ENCODE data around the gene PPM1A.

DNA sequence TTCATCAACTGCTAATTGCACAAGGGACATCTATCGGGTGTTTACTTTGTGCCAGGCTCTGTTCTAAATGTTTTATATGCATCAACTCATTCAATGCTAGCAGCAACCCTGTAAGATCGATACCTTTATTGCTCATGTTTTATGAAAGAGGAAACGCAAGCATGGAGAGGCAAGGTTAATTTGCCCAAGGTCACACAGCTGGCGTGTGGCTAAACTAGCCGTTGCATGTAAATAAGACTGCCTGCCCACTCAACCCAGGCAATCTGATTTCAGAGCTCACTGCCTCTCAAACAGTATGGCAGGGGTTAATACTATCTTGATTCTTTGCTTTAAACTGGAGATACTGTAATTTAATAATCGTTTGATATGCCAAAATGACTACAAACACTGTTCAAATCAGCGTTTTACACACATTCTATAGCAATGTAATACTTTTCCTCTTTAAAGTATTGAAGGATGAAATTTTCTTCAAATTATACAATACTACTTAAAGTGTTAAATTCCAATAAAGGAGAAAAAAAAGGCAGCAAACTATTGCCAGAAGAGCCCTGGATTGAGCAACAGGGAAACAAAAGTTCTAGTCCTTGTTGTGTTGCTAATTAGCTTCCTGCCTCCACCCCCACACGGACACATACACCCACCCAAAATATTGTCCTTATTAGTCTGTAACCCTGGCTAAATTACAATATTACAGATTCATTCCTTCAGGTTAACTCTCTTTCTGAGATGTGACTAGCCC, 44.7 kb upstream of the PPM1A start:
- TF ChIP-seq, protein P1, sequence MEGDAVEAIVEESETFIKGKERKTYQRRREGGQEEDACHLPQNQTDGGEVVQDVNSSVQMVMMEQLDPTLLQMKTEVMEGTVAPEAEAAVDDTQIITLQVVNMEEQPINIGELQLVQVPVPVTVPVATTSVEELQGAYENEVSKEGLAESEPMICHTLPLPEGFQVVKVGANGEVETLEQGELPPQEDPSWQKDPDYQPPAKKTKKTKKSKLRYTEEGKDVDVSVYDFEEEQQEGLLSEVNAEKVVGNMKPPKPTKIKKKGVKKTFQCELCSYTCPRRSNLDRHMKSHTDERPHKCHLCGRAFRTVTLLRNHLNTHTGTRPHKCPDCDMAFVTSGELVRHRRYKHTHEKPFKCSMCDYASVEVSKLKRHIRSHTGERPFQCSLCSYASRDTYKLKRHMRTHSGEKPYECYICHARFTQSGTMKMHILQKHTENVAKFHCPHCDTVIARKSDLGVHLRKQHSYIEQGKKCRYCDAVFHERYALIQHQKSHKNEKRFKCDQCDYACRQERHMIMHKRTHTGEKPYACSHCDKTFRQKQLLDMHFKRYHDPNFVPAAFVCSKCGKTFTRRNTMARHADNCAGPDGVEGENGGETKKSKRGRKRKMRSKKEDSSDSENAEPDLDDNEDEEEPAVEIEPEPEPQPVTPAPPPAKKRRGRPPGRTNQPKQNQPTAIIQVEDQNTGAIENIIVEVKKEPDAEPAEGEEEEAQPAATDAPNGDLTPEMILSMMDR (IDR thresholded peaks at IDR 0.05): no peak
- TF ChIP-seq ZFX (IDR thresholded peaks at IDR 0.05; ENCODE audit: borderline replicate concordance): no peak

Data from 22Rv1 (cell line).